BLaER1 treated with 17β-estradiol and CSF1 and Interleukin-3, amounts not matched to agents 10 nM and 100 nM (cell line): ENCODE measurements around the gene DLG2.

Source experiments
- H3K27ac ChIP-seq, 11 experiments: shearing (Covaris generic); formaldehyde crosslinking; 2 replicates each; pipeline ENCODE4 v1.8.1; 2022
- H3K27me3 ChIP-seq, 11 experiments: shearing (Covaris generic); formaldehyde crosslinking; 2 replicates each; pipeline ENCODE4 v1.8.1; 2022
- H3K36me3 ChIP-seq, 11 experiments: shearing (Covaris generic); formaldehyde crosslinking; 2 replicates each; pipeline ENCODE4 v1.8.1; 2022
- H3K4me1 ChIP-seq, 10 experiments: shearing (Covaris generic); formaldehyde crosslinking; 2 replicates each; pipeline ENCODE4 v1.8.1; 2022
- H3K4me2 ChIP-seq, 11 experiments: shearing (Covaris generic); formaldehyde crosslinking; 2 replicates each; pipeline ENCODE4 v1.8.1; 2022
- H3K4me3 ChIP-seq, 10 experiments: shearing (Covaris generic); formaldehyde crosslinking; 2 replicates each; pipeline ENCODE4 v1.8.1; 2022
- H3K9ac ChIP-seq, 11 experiments: shearing (Covaris generic); formaldehyde crosslinking; 2 replicates each; pipeline ENCODE4 v1.8.1; 2022
- H3K9me3 ChIP-seq, 11 experiments: shearing (Covaris generic); formaldehyde crosslinking; replicated peaks in 1 of 11; 2 replicates each; pipeline ENCODE4 v1.8.1; 2022
- H4K20me1 ChIP-seq, 11 experiments: shearing (Covaris generic); formaldehyde crosslinking; 2 replicates each; pipeline ENCODE4 v1.8.1; 2022
- Cebpa-rat ChIP-seq, 11 experiments: shearing (Covaris generic); IDR thresholded peaks; 2 replicates each; pipeline ENCODE4 v1.8.1; 2022

The DLG2 gene

GRCh38 chr11:84825106-84825660 is 802.0 kb downstream of the DLG2 start:
- H3K9me3 ChIP-seq: no peaks in the 10 kb centered on the region
- no peaks in the 10 kb centered on the region for H3K27me3 ChIP-seq
- H3K4me3 ChIP-seq: no peak overlapping the region
- no peaks in the 10 kb centered on the region for H3K36me3 ChIP-seq
- H3K27ac ChIP-seq: no peak overlapping the region
- H3K9ac ChIP-seq: no peak overlapping the region
- peaks cover 0 to 5% (median 2%) of the 10 kb centered on the region in 10 experiments; a peak in 8 of 20 replicates for H3K4me1 ChIP-seq
- no peak for TF ChIP-seq Cebpa-rat (IDR thresholded peaks at IDR 0.05)
- no peaks in the 10 kb centered on the region for H4K20me1 ChIP-seq
- H3K4me2 ChIP-seq: no peak overlapping the region

- Histone ChIP-seq H3K27ac (no peak overlapping the region), H3K27me3 (no peaks in the 10 kb centered on the region), H3K9ac (no peak overlapping the region), H3K4me2 (no peak overlapping the region), H3K4me1 (peaks cover 0 to 5% (median 0%) of the 10 kb centered on the region in 10 experiments; a peak in 1 of 20 replicates), H3K9me3 (no peaks in the 10 kb centered on the region), H3K4me3 (no peak overlapping the region), H4K20me1 (no peaks in the 10 kb centered on the region), H3K36me3 (no peaks in the 10 kb centered on the region)
- TF ChIP-seq Cebpa-rat (IDR thresholded peaks at IDR 0.05): peak in 2 of 11 experiments; percentile 43 to 71; a peak in 3 of 22 replicates
These were observed 802.5 kb downstream of the DLG2 start for GRCh38 chr11:84824624-84825023.

GRCh38 chr11:84819537-84819936 is 807.6 kb downstream of the DLG2 start:
- no peaks in the 10 kb centered on the region for H3K9me3 ChIP-seq
- no peak overlapping the region for H3K4me3 ChIP-seq
- no peak for TF ChIP-seq Cebpa-rat (IDR thresholded peaks at IDR 0.05)
- no peak overlapping the region for H3K4me2 ChIP-seq
- no peaks in the 10 kb centered on the region for H3K36me3 ChIP-seq
- no peaks in the 10 kb centered on the region for H3K27me3 ChIP-seq
- H4K20me1 ChIP-seq: no peaks in the 10 kb centered on the region
- H3K9ac ChIP-seq: no peak overlapping the region
- 0 out of 20 replicates have a peak, but pooled peaks cover 0 to 7% (median 0%) of the 10 kb centered on the region in 10 experiments for H3K4me1 ChIP-seq
- H3K27ac ChIP-seq: no peak overlapping the region

GRCh38 chr11:84819128-84819527 is 808.0 kb downstream of the DLG2 start:
- H3K27me3 ChIP-seq: no peaks in the 10 kb centered on the region
- H3K36me3 ChIP-seq: no peaks in the 10 kb centered on the region
- H3K9me3 ChIP-seq: no peaks in the 10 kb centered on the region
- H3K9ac ChIP-seq: no peak overlapping the region
- H3K4me1 ChIP-seq: 0 out of 20 replicates have a peak, but pooled peaks cover 0 to 7% (median 0%) of the 10 kb centered on the region in 10 experiments
- H3K27ac ChIP-seq: no peak overlapping the region
- no peak overlapping the region for H3K4me2 ChIP-seq
- no peak for TF ChIP-seq Cebpa-rat (IDR thresholded peaks at IDR 0.05)
- no peaks in the 10 kb centered on the region for H4K20me1 ChIP-seq
- H3K4me3 ChIP-seq: no peak overlapping the region

GRCh38 chr11:84817998-84818397 is 809.1 kb downstream of the DLG2 start:
- no peaks in the 10 kb centered on the region for H3K36me3 ChIP-seq
- H3K4me1 ChIP-seq: 0 out of 20 replicates have a peak, but pooled peaks cover 0 to 7% (median 0%) of the 10 kb centered on the region in 10 experiments
- H3K9me3 ChIP-seq: no peaks in the 10 kb centered on the region
- H4K20me1 ChIP-seq: no peaks in the 10 kb centered on the region
- no peak overlapping the region for H3K27ac ChIP-seq
- no peak overlapping the region for H3K9ac ChIP-seq
- H3K4me2 ChIP-seq: no peak overlapping the region
- H3K4me3 ChIP-seq: no peak overlapping the region
- H3K27me3 ChIP-seq: no peaks in the 10 kb centered on the region
- TF ChIP-seq Cebpa-rat (IDR thresholded peaks at IDR 0.05): no peak

GRCh38 chr11:84812471-84812969 is 814.6 kb downstream of the DLG2 start:
- no peak overlapping the region for H3K9ac ChIP-seq
- H3K27ac ChIP-seq: no peak overlapping the region
- no peak overlapping the region for H3K4me2 ChIP-seq
- TF ChIP-seq Cebpa-rat (IDR thresholded peaks at IDR 0.05): no peak
- no peaks in the 10 kb centered on the region for H4K20me1 ChIP-seq
- no peaks in the 10 kb centered on the region for H3K9me3 ChIP-seq
- no peak overlapping the region for H3K4me3 ChIP-seq
- no peaks in the 10 kb centered on the region for H3K36me3 ChIP-seq
- no peaks in the 10 kb centered on the region for H3K4me1 ChIP-seq
- H3K27me3 ChIP-seq: no peaks in the 10 kb centered on the region

- Histone ChIP-seq H3K27me3 (no peaks in the 10 kb centered on the region), H3K4me2 (no peak overlapping the region), H3K9ac (no peak overlapping the region), H3K4me3 (no peak overlapping the region), H3K27ac (no peak overlapping the region), H4K20me1 (no peaks in the 10 kb centered on the region), H3K4me1 (no peaks in the 10 kb centered on the region), H3K36me3 (no peaks in the 10 kb centered on the region), H3K9me3 (peaks cover 8 to 24% (median 15%) of the 10 kb centered on the region in 11 experiments; a peak in 17 of 22 replicates)
- no peak for TF ChIP-seq Cebpa-rat (IDR thresholded peaks at IDR 0.05)
These were observed 820.8 kb downstream of the DLG2 start for GRCh38 chr11:84806354-84806753.

GRCh38 chr11:84804041-84804440 is 823.1 kb downstream of the DLG2 start:
- no peaks in the 10 kb centered on the region for H3K36me3 ChIP-seq
- peaks cover 8 to 24% (median 15%) of the 10 kb centered on the region in 11 experiments; a peak in 17 of 22 replicates for H3K9me3 ChIP-seq
- no peak overlapping the region for H3K4me3 ChIP-seq
- H3K4me2 ChIP-seq: no peak overlapping the region
- no peaks in the 10 kb centered on the region for H3K4me1 ChIP-seq
- no peaks in the 10 kb centered on the region for H4K20me1 ChIP-seq
- no peak overlapping the region for H3K27ac ChIP-seq
- no peak overlapping the region for H3K9ac ChIP-seq
- no peak for TF ChIP-seq Cebpa-rat (IDR thresholded peaks at IDR 0.05)
- no peaks in the 10 kb centered on the region for H3K27me3 ChIP-seq

- H3K36me3 ChIP-seq: no peaks in the 10 kb centered on the region
- no peak overlapping the region for H3K4me3 ChIP-seq
- H3K9ac ChIP-seq: no peak overlapping the region
- H3K4me1 ChIP-seq: no peaks in the 10 kb centered on the region
- H3K9me3 ChIP-seq: peaks cover 0 to 10% (median 6%) of the 10 kb centered on the region in 11 experiments; a peak in 15 of 22 replicates
- H4K20me1 ChIP-seq: no peaks in the 10 kb centered on the region
- no peak overlapping the region for H3K4me2 ChIP-seq
- no peak for TF ChIP-seq Cebpa-rat (IDR thresholded peaks at IDR 0.05)
- no peak overlapping the region for H3K27ac ChIP-seq
- no peaks in the 10 kb centered on the region for H3K27me3 ChIP-seq
These were observed 826.3 kb downstream of the DLG2 start for GRCh38 chr11:84800755-84801346.

- no peak overlapping the region for H3K4me3 ChIP-seq
- no peaks in the 10 kb centered on the region for H3K4me1 ChIP-seq
- no peak overlapping the region for H3K27ac ChIP-seq
- no peaks in the 10 kb centered on the region for H3K36me3 ChIP-seq
- H3K4me2 ChIP-seq: no peak overlapping the region
- H3K9ac ChIP-seq: no peak overlapping the region
- H3K9me3 ChIP-seq: no peaks in the 10 kb centered on the region
- no peaks in the 10 kb centered on the region for H3K27me3 ChIP-seq
- no peak for TF ChIP-seq Cebpa-rat (IDR thresholded peaks at IDR 0.05)
- H4K20me1 ChIP-seq: no peaks in the 10 kb centered on the region
These were observed 828.0 kb downstream of the DLG2 start for GRCh38 chr11:84799112-84799511.
